Ascending aorta (tissue), 2 donors: ENCODE data around the gene MYOM1. TPM values are rescaled to one million over a fixed set of nuclear protein-coding genes. Genes with fewer than 3 reads are reported as not detected.

Experiments
- DNase-seq, 2 donors: peaks; one replicate each; pipeline ENCODE4 v3.0.0-alpha.2; 2019; ENCODE audit warnings: low spot score in 2 of 2
- H3K27ac ChIP-seq, 2 donors: fragments of 200-600 bp; sonication (generic); one replicate each; pipeline ENCODE4 v1.5.1; 2016 to 2017; ENCODE audit warnings: mild to moderate bottlenecking in 1 of 2
- H3K27me3 ChIP-seq: fragments of 200-600 bp; sonication (generic); one replicate; pipeline ENCODE4 v1.5.1; 2017
- H3K36me3 ChIP-seq, 2 donors: fragments of 200-600 bp; sonication (generic); one replicate each; pipeline ENCODE4 v1.5.1; 2016
- H3K4me1 ChIP-seq, 2 donors: fragments of 200-600 bp; sonication (generic); one replicate each; pipeline ENCODE4 v1.5.1; 2016 to 2017; ENCODE audit warnings: mild to moderate bottlenecking in 1 of 2
- H3K4me3 ChIP-seq, 2 donors: fragments of 200-600 bp; sonication (generic); one replicate each; pipeline ENCODE4 v1.5.1; 2016 to 2017; ENCODE audit warnings: mild to moderate bottlenecking in 1 of 2
- H3K9me3 ChIP-seq, 2 donors: fragments of 200-600 bp; sonication (generic); one replicate each; pipeline ENCODE4 v1.5.1; 2016
- intact Hi-C: fragments of 100-400 bp; cut with DNase I; formaldehyde crosslinking; loops from one replicate; pipeline ENCODE4 v1.15.1; 2023
- total RNA-seq: library from RNA; depleted of rRNA; stranded (reverse); fragments of >200 nt; gene quantifications from one replicate; pipeline ENCODE4 v1.1.0, GENCODE V29; 2016
- TF ChIP-seq, protein P1 (sequence below), 3 experiments: fragments of 200-600 bp in 2 of 3; fragments of 450-650 bp in 1 of 3; sonication (generic) in 2 of 3; IDR thresholded peaks; one replicate each; pipeline ENCODE4 v1.5.1; 2016 to 2019; ENCODE audit warnings: antibody characterized with exemption in 3 of 3, mild to moderate bottlenecking in 1 of 3, moderate library complexity in 1 of 3

Gene MYOM1
- total RNA-seq, 1 donor from 2014 or later, result 7.8 TPM

DNA sequence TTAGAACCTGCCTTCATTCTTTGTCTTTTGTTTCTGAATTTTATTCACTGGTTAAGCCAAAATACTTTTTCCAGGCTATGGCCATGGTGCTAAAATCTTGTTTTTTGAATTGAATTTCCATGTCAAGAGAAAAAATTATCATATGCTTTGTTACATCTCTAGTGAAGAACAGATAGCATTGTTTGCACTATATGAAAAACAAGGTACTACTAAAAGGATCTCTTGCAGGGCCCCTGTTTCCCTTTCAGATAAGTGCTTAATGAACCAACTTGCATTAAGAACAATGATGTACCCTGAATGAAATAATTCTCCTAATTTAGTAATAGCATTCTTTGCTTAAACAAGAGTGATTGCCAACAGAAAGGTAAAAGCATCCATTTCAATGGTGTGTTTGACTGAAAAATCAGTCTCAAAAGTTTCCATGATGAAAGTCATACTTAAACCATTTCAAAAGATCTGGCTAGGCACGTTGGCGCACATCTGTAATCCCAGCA, 37.9 kb upstream of the MYOM1 start:
- H3K9me3 ChIP-seq, result no peaks in the 10 kb centered on the region
- peaks cover 55 to 69% of the 10 kb centered on the region in 2 donors for H3K36me3 ChIP-seq
- peak overlapping the region; percentile 100 for H3K27ac ChIP-seq
- no peaks in the 10 kb centered on the region for H3K27me3 ChIP-seq
- H3K4me3 ChIP-seq, result no peak overlapping the region
- intact Hi-C loops, result no loop called here
- TF ChIP-seq, protein P1, sequence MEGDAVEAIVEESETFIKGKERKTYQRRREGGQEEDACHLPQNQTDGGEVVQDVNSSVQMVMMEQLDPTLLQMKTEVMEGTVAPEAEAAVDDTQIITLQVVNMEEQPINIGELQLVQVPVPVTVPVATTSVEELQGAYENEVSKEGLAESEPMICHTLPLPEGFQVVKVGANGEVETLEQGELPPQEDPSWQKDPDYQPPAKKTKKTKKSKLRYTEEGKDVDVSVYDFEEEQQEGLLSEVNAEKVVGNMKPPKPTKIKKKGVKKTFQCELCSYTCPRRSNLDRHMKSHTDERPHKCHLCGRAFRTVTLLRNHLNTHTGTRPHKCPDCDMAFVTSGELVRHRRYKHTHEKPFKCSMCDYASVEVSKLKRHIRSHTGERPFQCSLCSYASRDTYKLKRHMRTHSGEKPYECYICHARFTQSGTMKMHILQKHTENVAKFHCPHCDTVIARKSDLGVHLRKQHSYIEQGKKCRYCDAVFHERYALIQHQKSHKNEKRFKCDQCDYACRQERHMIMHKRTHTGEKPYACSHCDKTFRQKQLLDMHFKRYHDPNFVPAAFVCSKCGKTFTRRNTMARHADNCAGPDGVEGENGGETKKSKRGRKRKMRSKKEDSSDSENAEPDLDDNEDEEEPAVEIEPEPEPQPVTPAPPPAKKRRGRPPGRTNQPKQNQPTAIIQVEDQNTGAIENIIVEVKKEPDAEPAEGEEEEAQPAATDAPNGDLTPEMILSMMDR (IDR thresholded peaks at IDR 0.05), result no peak
- DNase-seq, result no peak
- H3K4me1 ChIP-seq, result peaks cover 8 to 51% of the 10 kb centered on the region in 2 donors

GRCh38 chr18:3256693-3257626, 37.2 kb upstream of the MYOM1 start:
- TF ChIP-seq, protein P1 (IDR thresholded peaks at IDR 0.05), result no peak
- Histone ChIP-seq H3K9me3 (no peaks in the 10 kb centered on the region), H3K4me1 (peaks cover 8 to 54% of the 10 kb centered on the region in 2 donors)

DNA sequence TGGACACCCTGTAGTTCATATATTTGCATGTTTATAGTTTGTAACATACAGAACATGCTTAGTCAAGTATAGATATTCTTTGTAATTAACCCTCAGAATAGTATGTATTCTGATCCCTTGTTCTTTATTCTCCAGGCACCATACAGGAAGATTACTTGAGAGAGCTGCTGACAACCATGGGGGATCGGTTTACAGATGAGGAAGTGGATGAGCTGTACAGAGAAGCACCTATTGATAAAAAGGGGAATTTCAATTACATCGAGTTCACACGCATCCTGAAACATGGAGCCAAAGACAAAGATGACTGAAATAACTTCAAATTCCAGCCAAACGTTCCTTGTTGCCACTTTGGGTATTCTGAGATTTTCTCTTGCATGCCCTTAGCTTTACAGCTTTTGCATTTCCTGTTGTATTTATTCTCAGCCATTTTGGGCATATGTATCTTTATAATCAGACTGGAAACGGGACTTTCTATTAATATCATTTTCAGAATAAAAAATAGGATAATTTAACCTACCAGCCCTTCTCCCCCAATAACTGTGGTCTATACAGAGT, 35.9 kb upstream of the MYOM1 start:
- H3K4me1 ChIP-seq, result peaks cover 8 to 62% of the 10 kb centered on the region in 2 donors
- H3K27ac ChIP-seq, result peak overlapping the region; percentile 100
- H3K9me3 ChIP-seq, result no peaks in the 10 kb centered on the region
- peaks cover 57 to 69% of the 10 kb centered on the region in 2 donors for H3K36me3 ChIP-seq
- TF ChIP-seq, protein P1 (IDR thresholded peaks at IDR 0.05), result no peak
- DNase-seq, result no peak
- no peaks in the 10 kb centered on the region for H3K27me3 ChIP-seq
- intact Hi-C loops, result no loop called here
- H3K4me3 ChIP-seq, result no peak overlapping the region

More at GRCh38 chr18:3256693-3257626, 37.2 kb upstream of the MYOM1 start:
- intact Hi-C loops, result no loop called here
- H3K36me3 ChIP-seq, result peaks cover 57 to 69% of the 10 kb centered on the region in 2 donors
- peak overlapping the region; percentile 100 for H3K27ac ChIP-seq
- DNase-seq, result no peak
- H3K4me3 ChIP-seq, result peak overlapping the region in 1 of 2 donors; percentile 37
- H3K27me3 ChIP-seq, result no peaks in the 10 kb centered on the region

DNA sequence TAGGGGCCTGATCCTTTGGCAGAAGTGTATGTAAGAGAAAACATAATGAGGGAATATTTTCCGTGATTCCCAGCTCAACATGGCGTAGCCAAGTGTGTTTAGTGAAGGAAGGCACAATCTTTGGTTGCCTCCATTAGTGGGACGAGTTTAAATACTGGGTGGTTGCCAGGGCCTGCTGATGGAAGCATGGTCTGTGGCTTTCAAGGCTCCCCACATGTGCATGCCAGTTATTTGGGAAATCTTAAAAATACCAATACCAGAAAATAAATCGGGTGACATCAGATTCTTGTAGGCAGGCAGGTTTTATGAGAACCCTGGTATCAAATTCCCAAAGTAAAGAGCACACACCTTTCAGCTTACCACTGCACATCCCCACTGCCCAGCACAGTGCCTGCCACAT, 35.0 kb upstream of the MYOM1 start:
- H3K27me3 ChIP-seq, result no peaks in the 10 kb centered on the region
- peaks cover 8 to 57% of the 10 kb centered on the region in 2 donors for H3K4me1 ChIP-seq
- H3K27ac ChIP-seq, result peak overlapping the region; percentile 100
- H3K4me3 ChIP-seq, result no peak overlapping the region
- DNase-seq, result no peak
- H3K36me3 ChIP-seq, result peaks cover 57 to 67% of the 10 kb centered on the region in 2 donors
- TF ChIP-seq, protein P1 (IDR thresholded peaks at IDR 0.05), result no peak
- H3K9me3 ChIP-seq, result no peaks in the 10 kb centered on the region
- intact Hi-C loops, result no loop called here

DNA sequence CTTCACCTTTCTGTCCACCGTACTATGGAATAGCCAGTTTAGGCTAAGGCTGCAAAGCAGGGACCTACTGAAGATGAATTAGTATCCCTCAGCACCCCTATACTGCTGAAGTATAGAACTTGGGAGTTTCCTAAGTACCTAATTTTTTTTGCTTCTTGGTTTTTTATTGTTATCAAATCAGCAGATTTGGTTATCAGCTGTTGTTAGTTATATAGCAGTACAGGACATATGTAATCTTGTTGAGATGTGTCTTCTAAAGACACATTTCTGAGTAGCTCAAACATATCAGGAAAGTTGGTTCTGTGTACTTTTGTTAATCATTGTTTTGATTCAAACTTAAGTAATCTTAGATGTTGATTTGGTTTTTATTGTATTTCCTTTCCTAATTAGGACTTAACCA, 33.1 kb upstream of the MYOM1 start:
- Histone ChIP-seq H3K36me3 (peaks cover 46 to 61% of the 10 kb centered on the region in 2 donors), H3K27ac (peak overlapping the region; percentile 100), H3K4me1 (peaks cover 6 to 55% of the 10 kb centered on the region in 2 donors), H3K4me3 (peak overlapping the region; percentile 10 to 34), H3K9me3 (no peaks in the 10 kb centered on the region), H3K27me3 (no peaks in the 10 kb centered on the region)
- intact Hi-C loops, result no loop called here
- TF ChIP-seq, protein P1 (IDR thresholded peaks at IDR 0.05), result no peak
- DNase-seq, result no peak
